ENCODE measurements around the gene ZPLD1.

Gene ZPLD1

GRCh38 chr3:102470066-102470465, 35.3 kb downstream of the ZPLD1 start:
- no peak for DNase-seq

DNA sequence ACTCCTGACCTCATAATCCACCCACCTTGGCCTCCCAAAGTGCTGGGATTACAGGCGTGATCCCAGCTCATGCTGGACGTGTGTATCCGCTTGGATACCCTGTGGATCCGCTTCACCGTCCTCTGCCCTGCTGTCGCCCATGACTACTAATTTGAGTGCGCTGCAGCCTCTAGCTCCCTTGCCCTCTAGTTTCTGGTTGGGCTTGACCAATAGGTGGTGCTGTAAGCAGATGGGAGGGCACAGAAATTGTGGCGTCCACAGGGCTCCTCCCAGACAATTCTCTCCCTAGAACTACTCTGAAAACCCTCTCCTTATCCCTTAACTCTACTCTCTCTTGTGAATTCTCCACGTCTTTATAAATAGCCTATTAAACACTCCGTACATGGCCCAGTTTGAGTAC, 36.2 kb downstream of the ZPLD1 start:
- DNase-seq: no peak

GRCh38 chr3:102471491-102471890, 36.7 kb downstream of the ZPLD1 start:
- DNase-seq: no peak

DNA sequence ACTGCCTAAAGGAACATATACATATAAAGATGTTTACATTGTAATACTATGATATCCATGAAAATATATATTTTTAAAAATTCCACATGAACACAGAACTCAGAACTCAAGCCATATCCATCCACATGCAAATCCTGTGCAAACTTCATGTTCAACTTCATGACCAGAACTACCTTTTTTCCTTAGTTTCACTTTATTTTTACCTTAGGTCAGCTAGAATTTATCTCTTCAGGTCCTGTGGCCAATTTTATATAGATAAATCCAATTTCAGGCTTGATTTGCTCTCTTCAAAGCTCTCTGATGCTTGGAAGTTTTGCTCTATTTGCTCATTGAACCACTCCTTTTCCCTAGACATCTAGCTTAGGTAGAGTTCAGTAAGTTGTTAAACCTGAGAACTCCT, 38.8 kb downstream of the ZPLD1 start:
- no peak for DNase-seq

GRCh38 chr3:102474207-102474606, 39.4 kb downstream of the ZPLD1 start:
- DNase-seq: no peak

GRCh38 chr3:102476198-102476597, 41.4 kb downstream of the ZPLD1 start:
- no peak for DNase-seq

DNA sequence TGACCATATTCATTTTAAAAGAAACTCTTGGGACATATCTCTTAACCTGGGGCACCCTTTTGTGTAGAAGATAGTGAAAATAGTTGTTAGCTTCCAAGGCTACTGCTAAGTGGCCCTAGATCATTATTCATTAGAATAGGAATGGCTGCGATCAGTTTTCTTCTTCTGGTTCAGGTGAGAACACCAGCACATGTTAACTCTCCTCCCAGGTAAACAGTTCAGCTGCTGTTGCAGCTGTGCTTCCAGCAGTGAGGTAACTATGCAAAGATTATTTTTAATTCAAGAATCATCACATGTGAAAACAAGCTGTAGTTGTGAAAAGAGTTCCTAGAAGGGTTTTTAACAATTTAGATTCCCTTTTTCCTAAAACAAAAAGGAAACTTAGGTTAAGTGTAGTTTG, 43.3 kb downstream of the ZPLD1 start:
- no peak for DNase-seq

- DNase-seq: no peak
Measured at GRCh38 chr3:102480139-102480538, 45.3 kb downstream of the ZPLD1 start.

GRCh38 chr3:102481050-102481449, 46.2 kb downstream of the ZPLD1 start:
- no peak for DNase-seq

- DNase-seq: no peak
Measured at GRCh38 chr3:102483556-102483955, 48.7 kb downstream of the ZPLD1 start.

DNA sequence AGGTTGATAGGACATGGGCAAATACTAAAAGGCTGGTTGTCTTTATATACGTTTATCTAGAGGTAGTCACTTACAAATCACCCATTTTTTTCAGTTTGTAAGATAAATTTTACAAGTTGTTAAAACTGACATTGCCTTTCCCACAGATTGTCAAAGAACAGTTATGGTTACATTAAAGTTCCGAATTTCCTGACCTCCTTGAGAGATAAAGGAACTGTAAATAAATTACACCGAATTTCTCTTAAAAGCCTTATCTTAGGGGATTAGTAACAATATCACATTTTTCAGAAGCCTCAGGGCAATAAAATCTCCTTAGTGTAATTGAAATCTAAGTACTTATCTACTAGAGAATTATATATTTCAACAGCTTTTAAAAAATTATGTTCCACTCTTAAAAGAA, 49.5 kb downstream of the ZPLD1 start:
- no peak for DNase-seq

DNA sequence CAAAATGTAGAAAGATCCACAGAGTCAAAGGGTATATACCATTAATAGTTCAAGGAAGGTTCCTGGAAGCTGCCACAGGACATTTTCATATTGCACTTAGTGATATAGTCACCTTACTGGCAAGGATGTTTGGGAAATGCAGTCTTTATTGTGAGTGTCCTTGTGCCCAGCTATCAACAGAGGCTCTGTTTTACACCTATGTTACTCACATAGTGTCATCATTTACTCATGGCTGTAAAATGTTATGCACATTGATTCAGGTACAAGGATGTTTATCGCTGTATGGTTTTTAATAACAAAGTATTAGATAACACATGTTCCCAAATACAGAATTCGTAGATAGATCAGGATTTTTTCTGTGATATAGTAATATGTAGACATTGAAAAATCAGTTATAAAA, 50.9 kb downstream of the ZPLD1 start:
- no peak for DNase-seq

DNA sequence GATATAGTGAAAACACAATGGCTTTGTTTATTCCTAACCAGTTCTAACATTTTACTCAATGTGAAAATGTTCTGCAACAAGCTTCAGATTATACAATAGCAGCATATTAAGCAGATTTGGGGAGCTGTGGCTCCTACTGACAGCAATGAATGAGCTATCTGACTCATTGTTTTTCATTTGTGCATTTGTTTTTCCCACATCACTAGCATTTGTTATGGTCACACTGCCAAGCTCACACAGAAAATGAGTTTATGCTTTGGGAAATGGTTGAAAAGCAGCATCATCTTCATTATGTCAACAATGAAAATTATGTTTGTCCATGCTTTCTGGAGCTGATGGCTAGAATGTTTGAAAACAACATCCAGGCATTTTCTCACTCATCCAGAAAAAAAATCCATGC, 53.5 kb downstream of the ZPLD1 start:
- DNase-seq: no peak

DNA sequence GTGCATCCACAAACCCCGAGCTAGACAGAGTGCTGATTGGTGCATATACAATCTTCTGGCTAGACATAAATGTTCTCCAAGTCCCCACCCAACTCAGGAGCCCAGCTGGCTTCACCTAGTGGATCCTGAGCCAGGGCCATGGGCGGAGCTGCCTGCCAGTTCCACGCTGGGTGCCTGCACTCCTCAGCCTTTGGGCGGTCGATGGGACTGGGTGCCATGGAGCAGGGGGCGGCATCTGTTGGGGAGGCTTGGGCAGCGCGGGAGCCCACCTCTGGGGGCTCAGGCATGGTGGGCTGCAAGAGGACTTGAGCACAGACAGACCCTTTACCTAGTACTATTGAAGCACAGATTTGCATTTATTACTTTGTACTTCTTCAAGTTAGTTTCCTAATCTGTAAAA, 57.5 kb downstream of the ZPLD1 start:
- no peak for DNase-seq

GRCh38 chr3:102497571-102497970, 62.8 kb downstream of the ZPLD1 start:
- no peak for DNase-seq

DNA sequence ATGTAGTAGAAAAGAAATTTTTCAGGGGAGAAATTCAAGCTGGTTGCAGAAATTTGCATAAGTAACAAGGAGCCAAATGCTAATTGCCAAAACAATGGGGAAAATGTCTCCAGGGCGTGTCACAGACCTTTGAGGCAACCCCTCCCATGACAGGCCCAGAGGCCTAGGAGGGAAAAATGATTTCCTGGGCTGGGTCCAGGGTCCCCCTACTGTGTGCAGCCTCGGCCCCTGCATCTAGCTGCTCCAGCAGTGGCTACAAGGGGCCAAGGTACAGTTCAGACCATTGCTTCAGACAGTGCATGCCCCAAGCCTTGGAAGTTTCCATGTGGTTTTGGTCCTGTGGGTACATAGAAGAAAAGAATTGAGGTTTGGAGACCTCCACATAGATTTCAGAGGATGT, 70.7 kb downstream of the ZPLD1 start:
- no peak for DNase-seq

GRCh38 chr3:102510663-102511062, 75.8 kb downstream of the ZPLD1 start:
- no peak for DNase-seq

- DNase-seq: no peak
Measured at GRCh38 chr3:102511168-102511567, 76.4 kb downstream of the ZPLD1 start.

- no peak for DNase-seq
Measured at GRCh38 chr3:102511639-102512038, 76.8 kb downstream of the ZPLD1 start.

- DNase-seq: no peak
Measured at GRCh38 chr3:102512734-102513504, 78.1 kb downstream of the ZPLD1 start.

- no peak for DNase-seq
Measured at GRCh38 chr3:102514241-102514640, 79.4 kb downstream of the ZPLD1 start.

GRCh38 chr3:102521246-102521645, 86.4 kb downstream of the ZPLD1 start:
- DNase-seq: no peak

GRCh38 chr3:102525624-102526023, 90.8 kb downstream of the ZPLD1 start:
- DNase-seq: no peak

DNA sequence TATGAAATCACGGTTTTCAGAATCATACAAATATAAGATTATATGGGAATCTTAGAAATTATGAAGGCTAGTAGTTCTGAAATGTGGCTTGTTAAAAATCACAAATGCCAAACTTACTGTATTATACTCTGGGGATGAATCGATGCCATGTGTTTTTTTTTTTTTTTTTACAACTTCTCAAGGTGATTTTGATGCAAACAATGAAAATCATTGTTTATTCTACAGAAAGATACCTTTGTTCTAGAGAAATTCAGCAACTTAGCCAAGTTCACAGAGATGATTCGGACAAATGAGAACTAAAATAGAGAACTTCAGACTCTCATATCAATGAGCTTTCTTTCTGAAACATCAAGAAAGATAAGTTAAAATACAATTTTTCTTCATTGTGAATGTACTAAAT, 92.0 kb downstream of the ZPLD1 start:
- DNase-seq: no peak

- DNase-seq: no peak
Measured at GRCh38 chr3:102528727-102529126, 93.9 kb downstream of the ZPLD1 start.
